Brain microvascular endothelial cell (primary cell): ENCODE results near the gene PYY.
"Not testable (repeated sequence)": the region's sequence is repeated elsewhere in the genome, so short reads cannot be mapped to it uniquely, and the experiment has no call there.

Experiments used
- DNase-seq: peaks from one replicate; pipeline ENCODE4 v3.0.0-alpha.2; 2020
- H3K27ac ChIP-seq: fragments of 250-450 bp; sonication (Bioruptor Pico); 2 replicates; pipeline ENCODE4 v1.5.1; 2020; ENCODE audit warnings: mild to moderate bottlenecking, moderate library complexity
- H3K27me3 ChIP-seq: fragments of 250-450 bp; sonication (Bioruptor Pico); replicated peaks from 2 replicates; pipeline ENCODE4 v1.5.1; 2020; ENCODE audit warnings: mild to moderate bottlenecking
- H3K36me3 ChIP-seq: fragments of 250-450 bp; sonication (Bioruptor Pico); replicated peaks from 2 replicates; pipeline ENCODE4 v1.5.1; 2020; ENCODE audit warnings: mild to moderate bottlenecking
- H3K4me3 ChIP-seq: 2 replicates; pipeline ENCODE4 v1.5.1; 2011; ENCODE audit warnings: low read depth, mild to moderate bottlenecking, control low read depth, low read length, moderate library complexity
- CTCF ChIP-seq: IDR thresholded peaks from 2 replicates; pipeline ENCODE4 v1.5.1; 2011; ENCODE audit warnings: low read depth, mild to moderate bottlenecking, moderate library complexity, low read length, control low read depth, inconsistent platforms; ENCODE audit errors: missing control alignments
- in situ Hi-C: cut with HindIII; loops from 2 replicates; pipeline ENCODE4 v1.10.0; 2017; ENCODE audit warnings: low sequenced_read_pairs, low pct_ligation_motif_present

PYY gene

GRCh38 chr17:43966276-43966675 is 12.5 kb upstream of the PYY start:
- DNase-seq: no peak
- no peaks in the 10 kb centered on the region for H3K36me3 ChIP-seq
- in situ Hi-C loops: no loop called here
- H3K4me3 ChIP-seq: no peak overlapping the region
- no peak overlapping the region for H3K27ac ChIP-seq
- H3K27me3 ChIP-seq: no peaks in the 10 kb centered on the region
- TF ChIP-seq CTCF: no peak

DNA sequence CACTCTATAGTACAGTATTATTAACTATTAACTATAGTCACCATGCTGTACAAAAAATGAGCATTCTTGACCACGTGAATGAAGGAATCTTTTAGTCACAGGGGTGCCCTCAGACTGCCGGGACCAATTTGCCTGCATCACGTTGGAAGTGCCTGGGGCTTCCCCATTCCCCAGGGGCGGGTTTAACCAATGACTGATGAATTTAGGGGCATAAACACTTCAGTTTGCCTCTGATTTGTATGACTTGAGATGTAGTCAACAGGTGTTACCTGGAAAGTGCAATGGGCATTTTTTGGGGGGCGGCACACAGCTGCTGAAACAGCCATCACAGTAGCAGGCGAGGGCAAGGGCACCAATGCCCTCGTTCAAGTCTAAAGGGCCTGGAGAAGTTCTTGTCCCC is 8.7 kb upstream of the PYY start:
- no peak for TF ChIP-seq CTCF
- DNase-seq: no peak
- Histone ChIP-seq H3K27ac (no peak overlapping the region), H3K36me3 (no peaks in the 10 kb centered on the region), H3K27me3 (no peaks in the 10 kb centered on the region), H3K4me3 (no peak overlapping the region)
- in situ Hi-C loops: no loop called here

DNA sequence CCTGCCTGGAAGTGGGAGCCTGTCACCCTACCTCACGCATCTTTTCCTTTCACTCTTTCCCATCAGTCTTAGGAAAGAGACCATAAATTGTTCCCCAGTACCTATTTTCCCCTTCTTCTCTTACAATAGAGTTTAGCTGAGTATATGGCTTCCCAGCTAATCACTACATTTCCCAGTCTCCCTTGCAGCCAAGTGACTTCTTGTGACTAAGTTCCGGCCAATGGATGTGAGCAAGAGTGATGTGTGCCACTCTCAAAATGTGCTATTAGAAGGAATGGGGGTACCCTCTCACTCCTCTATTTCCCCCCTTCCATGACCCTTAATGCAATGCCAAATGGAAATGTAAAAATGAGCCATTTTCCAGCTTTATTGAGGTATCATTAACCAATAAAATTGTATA is 8.2 kb upstream of the PYY start:
- DNase-seq: no peak
- Histone ChIP-seq H3K36me3 (no peaks in the 10 kb centered on the region), H3K27me3 (no peaks in the 10 kb centered on the region), H3K27ac (no peak overlapping the region), H3K4me3 (no peak overlapping the region)
- TF ChIP-seq CTCF: no peak
- in situ Hi-C loops: no loop called here

DNA sequence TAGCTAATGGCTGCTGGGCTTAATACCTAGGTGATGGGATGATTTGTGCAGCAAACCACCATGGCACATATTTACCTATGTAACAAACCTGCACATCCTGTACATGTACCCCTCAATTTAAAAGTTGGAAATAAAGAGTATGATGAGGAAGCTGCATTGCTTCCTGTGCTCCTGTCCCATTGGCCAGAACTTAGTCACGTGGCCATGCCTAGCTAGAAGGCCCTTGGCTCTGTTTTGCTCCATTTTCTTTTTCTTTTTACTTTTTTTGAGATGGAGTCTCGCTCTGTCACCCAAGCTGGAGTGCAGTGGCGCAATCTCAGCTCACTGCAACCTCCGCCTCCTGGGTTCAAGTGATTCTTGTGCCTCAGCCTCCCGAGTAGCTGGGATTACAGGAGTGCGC is 7.6 kb upstream of the PYY start:
- in situ Hi-C loops, H3K27ac ChIP-seq, DNase-seq, H3K4me3 ChIP-seq, H3K27me3 ChIP-seq, H3K36me3 ChIP-seq: not testable (repeated sequence)

DNA sequence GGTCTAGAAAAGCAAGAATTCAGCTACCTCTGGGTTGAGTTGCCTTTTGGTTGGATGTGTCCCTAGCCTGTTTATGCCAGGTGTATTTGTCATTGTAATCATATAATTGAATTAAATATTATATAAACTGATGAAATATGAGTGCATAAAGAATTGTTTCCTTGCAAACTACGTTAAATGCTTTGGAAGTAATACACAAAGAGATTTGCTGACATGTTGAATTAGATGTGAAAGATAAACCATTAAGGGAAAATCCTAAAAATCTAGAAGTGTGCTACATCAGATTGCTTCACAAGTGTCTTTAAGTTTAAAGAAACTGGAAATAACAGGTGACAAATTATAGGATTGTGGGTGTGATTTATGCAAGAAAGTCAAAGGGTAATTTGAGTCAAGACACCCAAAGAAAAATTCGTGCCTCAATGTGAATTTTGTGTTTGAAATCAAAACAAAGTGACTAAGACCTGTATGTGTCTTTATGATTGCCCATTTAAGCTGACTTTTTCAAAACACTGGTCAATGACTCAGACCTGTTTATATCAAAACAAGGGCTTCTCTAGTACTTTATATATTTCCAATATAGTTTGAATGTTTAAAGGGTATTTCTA is 5.1 kb upstream of the PYY start:
- no peak overlapping the region for H3K4me3 ChIP-seq
- in situ Hi-C loops: no loop called here
- no peak for TF ChIP-seq CTCF
- H3K27ac ChIP-seq: no peak overlapping the region
- H3K36me3 ChIP-seq: no peaks in the 10 kb centered on the region
- no peak for DNase-seq
- peaks cover 6% of the 10 kb centered on the region for H3K27me3 ChIP-seq

DNA sequence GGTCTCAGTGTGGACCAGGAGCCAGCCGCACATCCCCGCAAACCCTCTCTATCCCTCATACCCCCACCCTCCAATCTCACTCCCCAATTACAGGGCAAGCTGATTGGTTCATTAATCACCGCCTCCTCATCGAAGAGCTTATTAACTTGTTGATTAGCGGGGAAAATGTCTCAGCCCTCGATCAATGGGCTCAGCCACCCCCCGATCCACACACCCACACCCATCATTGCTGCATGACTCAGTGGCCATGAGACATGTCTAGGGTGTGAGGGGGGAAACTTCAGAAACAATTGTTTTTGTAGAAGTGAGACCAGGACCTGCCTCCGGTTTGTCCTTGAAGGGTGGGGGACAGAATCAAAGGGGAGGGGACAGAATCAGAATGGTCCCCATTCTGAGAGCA is 2.5 kb upstream of the PYY start:
- no peaks in the 10 kb centered on the region for H3K36me3 ChIP-seq
- H3K4me3 ChIP-seq: no peak overlapping the region
- in situ Hi-C loops: no loop called here
- no peak overlapping the region for H3K27ac ChIP-seq
- TF ChIP-seq CTCF: no peak
- peaks cover 31% of the 10 kb centered on the region for H3K27me3 ChIP-seq
- DNase-seq: no peak
